Gastrocnemius medialis (tissue), 4 donors: ENCODE measurements around the gene CRP. TPM values are rescaled to one million over a fixed set of nuclear protein-coding genes. Genes with fewer than 3 reads are reported as not detected.

Source experiments
- ATAC-seq, 2 donors: fragments of 150-250 bp; one replicate each; pipeline ENCODE4 v1.9.1; 2016
- DNase-seq, 2 donors: peaks; one replicate each; pipeline ENCODE4 v3.0.0-alpha.2; 2019
- H3K27ac ChIP-seq, 4 donors: fragments of 200-600 bp; sonication (generic); 1 replicate in 1 of 4; 2 replicates in 3 of 4; pipeline ENCODE4 v1.5.1; 2016 to 2018; ENCODE audit warnings: mild to moderate bottlenecking in 2 of 4, moderate library complexity in 1 of 4
- H3K27me3 ChIP-seq, 3 donors: fragments of 200-600 bp; sonication (generic) in 2 of 3; 1 replicate in 1 of 3; 2 replicates in 2 of 3; pipeline versions ENCODE4 v1.5.1 to v1.6.0; 2016 to 2019; ENCODE audit warnings: mild to moderate bottlenecking in 1 of 3, moderate library complexity in 1 of 3
- H3K36me3 ChIP-seq, 2 donors: fragments of 200-600 bp; sonication (generic) in 1 of 2; one replicate each; pipeline ENCODE4 v1.5.1; 2017 to 2018
- H3K4me1 ChIP-seq, 2 donors: fragments of 200-600 bp; sonication (generic) in 1 of 2; one replicate each; pipeline ENCODE4 v1.5.1; 2016 to 2017; ENCODE audit warnings: mild to moderate bottlenecking in 2 of 2
- H3K4me3 ChIP-seq, 4 donors: fragments of 200-600 bp; sonication (generic) in 3 of 4; 1 replicate in 1 of 4; 2 replicates in 3 of 4; pipeline ENCODE4 v1.5.1; 2016 to 2019; ENCODE audit warnings: mild to moderate bottlenecking in 2 of 4
- H3K9me3 ChIP-seq, 3 donors: fragments of 200-600 bp; sonication (generic) in 2 of 3; 1 replicate in 1 of 3; 2 replicates in 2 of 3; pipeline ENCODE4 v1.5.1; 2016 to 2019
- POLR2A ChIP-seq, 2 donors: fragments of 450-650 bp; IDR thresholded peaks; one replicate each; pipeline ENCODE4 v1.6.1; 2017; ENCODE audit warnings: antibody characterized with exemption in 2 of 2, mild to moderate bottlenecking in 2 of 2, moderate library complexity in 2 of 2
- in situ Hi-C, 4 donors: fragments of 200-750 bp; cut with MboI; loops; one replicate each; pipeline versions ENCODE4 v1.15.0 to v1.8.0; 2017; ENCODE audit warnings: low sequenced_read_pairs in 4 of 4
- intact Hi-C: fragments of 100-400 bp; cut with DNase I; formaldehyde crosslinking; loops from one replicate; pipeline ENCODE4 v1.15.1; 2023; ENCODE audit warnings: low total_unique reads
- total RNA-seq, 4 donors: library from RNA; depleted of rRNA; stranded (reverse); fragments of >200 nt; gene quantifications; one replicate each; pipeline versions ENCODE4 v1.1.0 to v1.2.3, GENCODE V29; 2016
- TF ChIP-seq, protein P1 (sequence below), 5 experiments: fragments of 450-650 bp in 3 of 5; fragments of 200-600 bp in 2 of 5; sonication (generic) in 2 of 5; IDR thresholded peaks in 4 of 5; conservative IDR thresholded peaks in 1 of 5; 1 replicate in 4 of 5; 2 replicates in 1 of 5; pipeline ENCODE4 v1.5.1; 2016 to 2019; ENCODE audit warnings: antibody characterized with exemption in 5 of 5, mild to moderate bottlenecking in 3 of 5, moderate library complexity in 3 of 5

Gene CRP
- total RNA-seq, 4 donors from 2014 or later, result 11.0 to 26.7 TPM; not detected in 2

DNA sequence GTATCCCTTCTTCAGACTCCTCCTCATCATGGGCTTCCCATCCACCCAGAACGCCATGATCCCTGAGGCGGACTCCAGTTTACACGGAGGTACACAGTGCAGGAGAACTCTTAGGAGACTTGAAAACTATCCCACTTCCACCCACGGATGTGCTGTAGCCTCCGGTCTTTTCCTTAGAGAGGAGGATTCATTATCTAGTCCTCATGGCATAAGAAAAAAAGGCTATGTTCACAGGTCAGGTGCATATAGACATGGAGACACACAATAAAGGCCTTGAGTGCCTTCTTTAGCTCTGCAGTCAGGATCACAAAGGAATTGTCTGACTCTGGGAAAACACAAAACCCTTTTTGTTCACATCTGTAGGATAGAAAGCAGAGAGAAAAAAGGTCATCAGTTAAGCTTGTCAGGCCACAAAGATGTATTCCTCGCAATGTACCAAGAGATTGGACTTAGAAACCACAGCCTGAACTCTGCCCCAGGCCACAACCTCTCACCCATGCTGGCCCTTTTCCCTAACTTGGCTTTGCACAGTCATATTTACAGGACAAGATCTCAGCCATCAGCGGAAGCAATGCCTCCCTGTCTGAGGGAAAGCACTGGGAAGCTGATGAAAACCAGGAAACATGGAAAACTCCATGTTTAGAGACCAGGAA, 9.0 kb downstream of the CRP start:
- intact Hi-C loops, result no loop called here
- TF ChIP-seq POLR2A (IDR thresholded peaks at IDR 0.05), result no peak
- TF ChIP-seq, protein P1, sequence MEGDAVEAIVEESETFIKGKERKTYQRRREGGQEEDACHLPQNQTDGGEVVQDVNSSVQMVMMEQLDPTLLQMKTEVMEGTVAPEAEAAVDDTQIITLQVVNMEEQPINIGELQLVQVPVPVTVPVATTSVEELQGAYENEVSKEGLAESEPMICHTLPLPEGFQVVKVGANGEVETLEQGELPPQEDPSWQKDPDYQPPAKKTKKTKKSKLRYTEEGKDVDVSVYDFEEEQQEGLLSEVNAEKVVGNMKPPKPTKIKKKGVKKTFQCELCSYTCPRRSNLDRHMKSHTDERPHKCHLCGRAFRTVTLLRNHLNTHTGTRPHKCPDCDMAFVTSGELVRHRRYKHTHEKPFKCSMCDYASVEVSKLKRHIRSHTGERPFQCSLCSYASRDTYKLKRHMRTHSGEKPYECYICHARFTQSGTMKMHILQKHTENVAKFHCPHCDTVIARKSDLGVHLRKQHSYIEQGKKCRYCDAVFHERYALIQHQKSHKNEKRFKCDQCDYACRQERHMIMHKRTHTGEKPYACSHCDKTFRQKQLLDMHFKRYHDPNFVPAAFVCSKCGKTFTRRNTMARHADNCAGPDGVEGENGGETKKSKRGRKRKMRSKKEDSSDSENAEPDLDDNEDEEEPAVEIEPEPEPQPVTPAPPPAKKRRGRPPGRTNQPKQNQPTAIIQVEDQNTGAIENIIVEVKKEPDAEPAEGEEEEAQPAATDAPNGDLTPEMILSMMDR (IDR thresholded peaks at IDR 0.05 in 4 of 5, conservative IDR thresholded peaks at IDR 0.05 in 1 of 5), result no peak

DNA sequence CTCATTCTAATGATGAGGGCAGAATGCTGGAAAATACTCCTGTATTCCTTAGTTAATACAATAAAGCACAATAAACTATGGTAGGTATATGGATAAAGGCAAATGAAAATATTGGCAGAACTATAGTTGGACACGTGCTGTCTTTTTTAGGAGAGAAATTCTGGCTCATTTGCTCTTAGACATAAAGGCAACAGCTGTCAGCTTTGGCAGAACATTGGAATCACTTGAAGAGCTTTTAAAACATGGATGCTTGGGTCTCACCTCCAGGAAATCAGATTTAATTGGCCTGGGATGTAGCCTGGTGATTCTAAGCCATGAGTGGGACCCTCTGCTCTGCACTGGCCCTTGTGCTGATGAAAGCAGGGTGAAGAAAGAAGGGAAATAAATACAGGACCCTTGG, 9.9 kb downstream of the CRP start:
- Histone ChIP-seq H3K9me3 (no peaks in the 10 kb centered on the region), H3K27ac (no peak overlapping the region), H3K4me3 (no peak overlapping the region), H3K36me3 (no peaks in the 10 kb centered on the region), H3K4me1 (no peaks in the 10 kb centered on the region), H3K27me3 (no peaks in the 10 kb centered on the region)
- in situ Hi-C loops, result no loop called here
- ATAC-seq (no peak), DNase-seq (no peak)
- intact Hi-C loops, result no loop called here
- TF ChIP-seq, protein P1 (IDR thresholded peaks at IDR 0.05 in 4 of 5, conservative IDR thresholded peaks at IDR 0.05 in 1 of 5), result no peak
- no peak for TF ChIP-seq POLR2A (IDR thresholded peaks at IDR 0.05)

More for the DNA sequence above, 9.0 kb downstream of the CRP start:
- H3K4me3 ChIP-seq, result no peak overlapping the region
- in situ Hi-C loops, result no loop called here
- H3K36me3 ChIP-seq, result no peaks in the 10 kb centered on the region
- no peaks in the 10 kb centered on the region for H3K9me3 ChIP-seq
- H3K27ac ChIP-seq, result no peak overlapping the region
- DNase-seq, result no peak
- ATAC-seq, result no peak
- no peaks in the 10 kb centered on the region for H3K27me3 ChIP-seq
- H3K4me1 ChIP-seq, result no peaks in the 10 kb centered on the region

DNA sequence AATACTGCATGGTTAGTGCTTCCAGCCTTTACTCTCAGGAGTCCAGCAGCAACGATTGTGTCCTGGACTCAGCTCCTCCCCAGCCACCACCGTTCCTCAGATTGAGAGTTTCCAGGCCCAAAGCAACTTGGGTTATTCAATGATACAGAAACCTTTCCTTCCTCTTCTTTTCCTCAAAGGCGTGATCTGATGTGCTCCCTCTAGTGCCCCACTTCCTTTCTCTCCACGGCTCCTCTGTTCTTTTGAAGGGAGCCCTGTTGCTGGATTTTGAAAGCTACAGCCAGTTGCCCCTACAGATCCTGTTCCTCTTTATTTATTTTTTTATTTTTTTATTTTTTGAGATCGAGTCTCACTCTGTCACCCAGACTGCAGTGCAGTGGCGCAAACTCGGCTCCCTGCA, 14.1 kb downstream of the CRP start:
- TF ChIP-seq POLR2A (IDR thresholded peaks at IDR 0.05), result no peak
- TF ChIP-seq, protein P1 (IDR thresholded peaks at IDR 0.05 in 4 of 5, conservative IDR thresholded peaks at IDR 0.05 in 1 of 5), result no peak
- H3K36me3 ChIP-seq, result no peaks in the 10 kb centered on the region
- H3K4me3 ChIP-seq, result no peak overlapping the region
- no peaks in the 10 kb centered on the region for H3K27me3 ChIP-seq
- H3K4me1 ChIP-seq, result no peaks in the 10 kb centered on the region
- in situ Hi-C loops (no loop called here), intact Hi-C loops (no loop called here)
- no peak overlapping the region for H3K27ac ChIP-seq
- no peak for DNase-seq
- no peaks in the 10 kb centered on the region for H3K9me3 ChIP-seq
- no peak for ATAC-seq

DNA sequence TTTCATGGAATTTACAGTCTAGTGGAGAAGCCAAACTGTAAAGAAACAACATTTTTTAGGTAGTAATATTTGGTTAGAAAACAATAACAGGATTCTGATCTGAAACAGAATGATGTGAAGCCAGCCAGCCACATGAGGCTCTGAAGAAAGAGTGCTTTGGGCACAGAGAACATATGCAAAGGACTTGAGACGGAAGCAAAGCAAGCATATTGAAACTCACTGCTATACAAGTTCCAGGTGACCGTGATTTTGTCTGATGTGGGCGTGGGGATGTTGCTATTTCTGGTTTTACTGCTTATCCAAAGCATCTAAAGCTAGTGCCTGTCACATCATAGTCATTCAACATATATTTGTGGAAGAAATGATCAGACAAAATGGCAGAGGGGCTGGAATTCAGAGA, 14.7 kb downstream of the CRP start:
- no peak for TF ChIP-seq POLR2A (IDR thresholded peaks at IDR 0.05)
- TF ChIP-seq, protein P1 (IDR thresholded peaks at IDR 0.05 in 4 of 5, conservative IDR thresholded peaks at IDR 0.05 in 1 of 5), result no peak
- no peak for DNase-seq
- no peak for ATAC-seq
- Histone ChIP-seq H3K4me3 (no peak overlapping the region), H3K27ac (no peak overlapping the region), H3K27me3 (no peaks in the 10 kb centered on the region), H3K36me3 (no peaks in the 10 kb centered on the region), H3K4me1 (no peaks in the 10 kb centered on the region), H3K9me3 (no peaks in the 10 kb centered on the region)
- in situ Hi-C loops (no loop called here), intact Hi-C loops (no loop called here)

DNA sequence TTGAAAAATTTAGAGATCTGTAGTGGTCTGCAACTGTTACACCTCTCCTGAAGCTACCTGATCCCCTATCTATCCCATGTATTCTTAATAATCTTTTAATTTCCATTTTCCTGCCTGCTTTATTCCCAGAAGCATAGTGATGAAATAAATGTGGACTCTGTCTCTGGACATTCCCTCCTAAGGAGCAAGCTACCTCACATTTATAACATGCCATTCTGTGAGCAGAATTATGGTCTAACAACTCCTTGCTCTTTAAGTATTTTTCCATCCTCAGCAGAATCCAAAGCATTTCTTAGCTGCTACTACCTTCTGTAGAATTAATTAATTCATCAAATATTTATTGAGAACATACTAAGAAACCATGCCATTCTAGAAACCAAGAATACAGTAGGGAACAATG, 15.1 kb downstream of the CRP start:
- no peak for DNase-seq
- Histone ChIP-seq H3K27me3 (no peaks in the 10 kb centered on the region), H3K27ac (no peak overlapping the region), H3K4me3 (no peak overlapping the region), H3K36me3 (no peaks in the 10 kb centered on the region), H3K4me1 (no peaks in the 10 kb centered on the region), H3K9me3 (no peaks in the 10 kb centered on the region)
- TF ChIP-seq POLR2A (IDR thresholded peaks at IDR 0.05), result no peak
- TF ChIP-seq, protein P1 (IDR thresholded peaks at IDR 0.05 in 4 of 5, conservative IDR thresholded peaks at IDR 0.05 in 1 of 5), result no peak
- no peak for ATAC-seq
- in situ Hi-C loops, result no loop called here
- intact Hi-C loops, result no loop called here
